ENCODE data around the gene MPV17. TPM values are rescaled to one million over a fixed set of nuclear protein-coding genes. Genes with fewer than 3 reads are reported as not detected.

The MPV17 gene
- total and polyA plus RNA-seq, 9 of the 15 experiments (the other 6 are each of a cell fraction or from before 2014, with no cell fraction given), result 54.7 to 140 (median 70.2) TPM

GRCh38 chr2:27320958-27321543 lies 1.8 kb downstream of the MPV17 start (continued):
- TF ChIP-seq, protein P1, sequence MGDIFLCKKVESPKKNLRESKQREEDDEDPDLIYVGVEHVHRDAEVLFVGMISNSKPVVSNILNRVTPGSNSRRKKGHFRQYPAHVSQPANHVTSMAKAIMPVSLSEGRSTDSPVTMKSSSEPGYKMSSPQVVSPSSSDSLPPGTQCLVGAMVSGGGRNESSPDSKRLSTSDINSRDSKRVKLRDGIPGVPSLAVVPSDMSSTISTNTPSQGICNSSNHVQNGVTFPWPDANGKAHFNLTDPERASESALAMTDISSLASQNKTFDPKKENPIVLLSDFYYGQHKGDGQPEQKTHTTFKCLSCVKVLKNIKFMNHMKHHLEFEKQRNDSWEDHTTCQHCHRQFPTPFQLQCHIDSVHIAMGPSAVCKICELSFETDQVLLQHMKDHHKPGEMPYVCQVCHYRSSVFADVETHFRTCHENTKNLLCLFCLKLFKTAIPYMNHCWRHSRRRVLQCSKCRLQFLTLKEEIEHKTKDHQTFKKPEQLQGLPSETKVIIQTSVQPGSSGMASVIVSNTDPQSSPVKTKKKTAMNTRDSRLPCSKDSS (IDR thresholded peaks at IDR 0.05; ENCODE audit: low read depth, partially characterized antibody), result no peak
- TF ChIP-seq PRMT5 (CRISPR knock-in tag; IDR thresholded peaks at IDR 0.05) (no peak), ZNF133 (CRISPR knock-in tag; IDR thresholded peaks at IDR 0.05) (no peak), IRF1 (CRISPR knock-in tag; IDR thresholded peaks at IDR 0.05; ENCODE audit: borderline replicate concordance) (no peak), ZNF449 (CRISPR knock-in tag; IDR thresholded peaks at IDR 0.05) (no peak), SRSF1 (IDR thresholded peaks at IDR 0.05; ENCODE audit: low read depth, low read length) (no peak), FOXK1 (CRISPR knock-in tag; IDR thresholded peaks at IDR 0.05; ENCODE audit: borderline replicate concordance) (no peak), RCOR1 (IDR thresholded peaks at IDR 0.05; ENCODE audit: borderline replicate concordance in 1 of 2, low read depth in 2 of 2, low read length in 2 of 2) (peak in 1 of 2 experiments; percentile 86; a peak in 1 of 4 replicates), HLTF (IDR thresholded peaks at IDR 0.05) (no peak), ERF (CRISPR knock-in tag; IDR thresholded peaks at IDR 0.05) (no peak)
- TF ChIP-seq, protein P2, sequence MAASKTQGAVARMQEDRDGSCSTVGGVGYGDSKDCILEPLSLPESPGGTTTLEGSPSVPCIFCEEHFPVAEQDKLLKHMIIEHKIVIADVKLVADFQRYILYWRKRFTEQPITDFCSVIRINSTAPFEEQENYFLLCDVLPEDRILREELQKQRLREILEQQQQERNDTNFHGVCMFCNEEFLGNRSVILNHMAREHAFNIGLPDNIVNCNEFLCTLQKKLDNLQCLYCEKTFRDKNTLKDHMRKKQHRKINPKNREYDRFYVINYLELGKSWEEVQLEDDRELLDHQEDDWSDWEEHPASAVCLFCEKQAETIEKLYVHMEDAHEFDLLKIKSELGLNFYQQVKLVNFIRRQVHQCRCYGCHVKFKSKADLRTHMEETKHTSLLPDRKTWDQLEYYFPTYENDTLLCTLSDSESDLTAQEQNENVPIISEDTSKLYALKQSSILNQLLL (CRISPR knock-in tag; IDR thresholded peaks at IDR 0.05; ENCODE audit: borderline replicate concordance), result no peak
- TF ChIP-seq, protein P3, sequence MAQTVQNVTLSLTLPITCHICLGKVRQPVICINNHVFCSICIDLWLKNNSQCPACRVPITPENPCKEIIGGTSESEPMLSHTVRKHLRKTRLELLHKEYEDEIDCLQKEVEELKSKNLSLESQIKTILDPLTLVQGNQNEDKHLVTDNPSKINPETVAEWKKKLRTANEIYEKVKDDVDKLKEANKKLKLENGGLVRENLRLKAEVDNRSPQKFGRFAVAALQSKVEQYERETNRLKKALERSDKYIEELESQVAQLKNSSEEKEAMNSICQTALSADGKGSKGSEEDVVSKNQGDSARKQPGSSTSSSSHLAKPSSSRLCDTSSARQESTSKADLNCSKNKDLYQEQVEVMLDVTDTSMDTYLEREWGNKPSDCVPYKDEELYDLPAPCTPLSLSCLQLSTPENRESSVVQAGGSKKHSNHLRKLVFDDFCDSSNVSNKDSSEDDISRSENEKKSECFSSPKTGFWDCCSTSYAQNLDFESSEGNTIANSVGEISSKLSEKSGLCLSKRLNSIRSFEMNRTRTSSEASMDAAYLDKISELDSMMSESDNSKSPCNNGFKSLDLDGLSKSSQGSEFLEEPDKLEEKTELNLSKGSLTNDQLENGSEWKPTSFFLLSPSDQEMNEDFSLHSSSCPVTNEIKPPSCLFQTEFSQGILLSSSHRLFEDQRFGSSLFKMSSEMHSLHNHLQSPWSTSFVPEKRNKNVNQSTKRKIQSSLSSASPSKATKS (CRISPR knock-in tag; IDR thresholded peaks at IDR 0.05), result no peak

Data from K562 (cell line).